Left lung (tissue), 10 donors: ENCODE results near the gene TCFL5. TPM values are rescaled to one million over a fixed set of nuclear protein-coding genes. Genes with fewer than 3 reads are reported as not detected.
A peak's percentile ranks its signal among the peaks of the same experiment; 100 is the strongest.

ENCODE experiments used
- ATAC-seq: fragments of 200-7000 bp; cut with Tn5 transposase; one replicate; pipeline ENCODE4 v1.9.1; 2020; ENCODE audit warnings: moderate library complexity
- DNase-seq, 4 donors: peaks; one replicate each; pipeline ENCODE4 v3.0.0-alpha.2; 2013 to 2020
- H3K27ac ChIP-seq, 2 donors: fragments of 200-600 bp; sonication (generic) in 1 of 2; one replicate each; pipeline versions ENCODE4 v1.5.0 to v1.8.0; 2020 to 2021
- H3K27me3 ChIP-seq, 2 donors: fragments of 200-600 bp; sonication (generic) in 1 of 2; one replicate each; pipeline versions ENCODE4 v1.5.0 to v1.8.0; 2020 to 2021
- H3K36me3 ChIP-seq, 2 donors: fragments of 200-600 bp; sonication (generic) in 1 of 2; one replicate each; pipeline versions ENCODE4 v1.5.0 to v1.8.0; 2020 to 2021
- H3K4me1 ChIP-seq, 2 donors: fragments of 200-600 bp; one replicate each; pipeline ENCODE4 v1.8.0; 2021
- H3K4me3 ChIP-seq, 2 donors: fragments of 200-600 bp; sonication (generic) in 1 of 2; one replicate each; pipeline versions ENCODE4 v1.5.0 to v1.8.0; 2020 to 2021; ENCODE audit warnings: mild to moderate bottlenecking in 1 of 2
- H3K9me3 ChIP-seq, 2 donors: fragments of 200-600 bp; sonication (generic) in 1 of 2; one replicate each; pipeline versions ENCODE4 v1.5.0 to v1.8.0; 2020 to 2021
- intact Hi-C, 2 donors: fragments of 100-400 bp; cut with DNase I; formaldehyde crosslinking; loops; one replicate each; pipeline versions ENCODE4 v1.11.2 to v1.14.2; 2022
- polyA plus RNA-seq, 6 donors: library from polyadenylated mRNA; unstranded; fragments of 120-200 nt; gene quantifications; one replicate each; pipeline ENCODE4 v1.2.1, GENCODE V29; 2013; ENCODE audit not compliant: insufficient read length in 6 of 6
- total RNA-seq, 2 donors: library from RNA; stranded (reverse); fragmentation: NEBNext Ultra II Directional; extraction: Animal tissue kit (Norgen Biotek cat#: 25700); gene quantifications; one replicate each; pipeline ENCODE4 v1.2.1, GENCODE V29; 2021
- TF ChIP-seq, protein P1 (sequence below), 2 donors: fragments of 200-600 bp; sonication (generic) in 1 of 2; IDR thresholded peaks; one replicate each; pipeline versions ENCODE4 v1.5.0 to v1.8.0; 2021; ENCODE audit warnings: antibody characterized with exemption in 2 of 2
- donor health status: DM: no; HTN: yes; CAD: no.
- donor health status: DM: no; HTN: no; CAD: no.

The TCFL5 gene
- total and polyA plus RNA-seq, 8 donors: 7.4 to 13.7 (median 10.9) TPM

GRCh38 chr20:62876902-62877816, 15.5 kb upstream of the TCFL5 start:
- Histone ChIP-seq H3K9me3 (no peaks in the 10 kb centered on the region), H3K27ac (peak overlapping the region in 1 of 2 donors; percentile 48), H3K27me3 (no peaks in the 10 kb centered on the region), H3K4me1 (peaks cover 8 to 10% of the 10 kb centered on the region in 2 donors), H3K36me3 (peaks cover 0 to 38% of the 10 kb centered on the region in 2 donors), H3K4me3 (no peak overlapping the region)
- intact Hi-C loops: no loop called here
- peak in 3 of 4 donors; percentile 57 to 86 (median 66) for DNase-seq
- ATAC-seq: peak; percentile 59
- TF ChIP-seq, protein P1, sequence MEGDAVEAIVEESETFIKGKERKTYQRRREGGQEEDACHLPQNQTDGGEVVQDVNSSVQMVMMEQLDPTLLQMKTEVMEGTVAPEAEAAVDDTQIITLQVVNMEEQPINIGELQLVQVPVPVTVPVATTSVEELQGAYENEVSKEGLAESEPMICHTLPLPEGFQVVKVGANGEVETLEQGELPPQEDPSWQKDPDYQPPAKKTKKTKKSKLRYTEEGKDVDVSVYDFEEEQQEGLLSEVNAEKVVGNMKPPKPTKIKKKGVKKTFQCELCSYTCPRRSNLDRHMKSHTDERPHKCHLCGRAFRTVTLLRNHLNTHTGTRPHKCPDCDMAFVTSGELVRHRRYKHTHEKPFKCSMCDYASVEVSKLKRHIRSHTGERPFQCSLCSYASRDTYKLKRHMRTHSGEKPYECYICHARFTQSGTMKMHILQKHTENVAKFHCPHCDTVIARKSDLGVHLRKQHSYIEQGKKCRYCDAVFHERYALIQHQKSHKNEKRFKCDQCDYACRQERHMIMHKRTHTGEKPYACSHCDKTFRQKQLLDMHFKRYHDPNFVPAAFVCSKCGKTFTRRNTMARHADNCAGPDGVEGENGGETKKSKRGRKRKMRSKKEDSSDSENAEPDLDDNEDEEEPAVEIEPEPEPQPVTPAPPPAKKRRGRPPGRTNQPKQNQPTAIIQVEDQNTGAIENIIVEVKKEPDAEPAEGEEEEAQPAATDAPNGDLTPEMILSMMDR (IDR thresholded peaks at IDR 0.05): no peak

DNA sequence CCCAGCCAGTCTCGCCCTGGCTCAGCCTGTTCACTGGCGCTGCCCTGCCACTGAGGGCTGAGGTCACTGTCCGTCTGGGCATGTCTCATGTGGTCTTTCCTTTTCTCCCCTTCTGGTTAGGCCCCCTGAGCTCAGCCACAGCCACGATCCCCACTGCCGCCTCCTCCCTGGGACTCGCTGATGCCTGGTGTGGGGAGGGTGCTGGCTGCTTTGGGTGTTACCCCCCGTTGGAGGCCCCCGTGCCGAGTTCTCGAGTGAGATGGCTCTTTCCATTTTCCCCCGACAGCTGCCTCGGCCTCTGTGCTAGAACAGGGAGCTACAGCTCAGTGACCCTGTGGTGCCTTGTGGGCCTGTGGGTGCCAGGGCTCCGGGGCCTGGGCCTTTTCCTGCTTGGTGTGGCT, 14.9 kb upstream of the TCFL5 start:
- Histone ChIP-seq H3K9me3 (no peaks in the 10 kb centered on the region), H3K4me1 (peaks cover 8 to 10% of the 10 kb centered on the region in 2 donors), H3K27ac (peak overlapping the region in 1 of 2 donors; percentile 48), H3K27me3 (peaks cover 0 to 4% of the 10 kb centered on the region in 2 donors), H3K36me3 (peaks cover 0 to 31% of the 10 kb centered on the region in 2 donors), H3K4me3 (no peak overlapping the region)
- no peak for DNase-seq
- TF ChIP-seq, protein P1 (IDR thresholded peaks at IDR 0.05): no peak
- intact Hi-C loops: no loop called here
- ATAC-seq: no peak

- no peak overlapping the region for H3K4me3 ChIP-seq
- DNase-seq: peak in 3 of 4 donors; percentile 61 to 85 (median 70)
- H3K27ac ChIP-seq: peak overlapping the region; percentile 67 to 78
- peaks cover 0 to 9% of the 10 kb centered on the region in 2 donors for H3K27me3 ChIP-seq
- H3K4me1 ChIP-seq: peaks cover 8 to 10% of the 10 kb centered on the region in 2 donors
- TF ChIP-seq, protein P1 (IDR thresholded peaks at IDR 0.05): peak in 1 of 2 donors; percentile 22
- intact Hi-C loops: no loop called here
- peak; percentile 75 for ATAC-seq
- peaks cover 0 to 23% of the 10 kb centered on the region in 2 donors for H3K36me3 ChIP-seq
- no peaks in the 10 kb centered on the region for H3K9me3 ChIP-seq
Measured at GRCh38 chr20:62875419-62876361, 14.1 kb upstream of the TCFL5 start.

DNA sequence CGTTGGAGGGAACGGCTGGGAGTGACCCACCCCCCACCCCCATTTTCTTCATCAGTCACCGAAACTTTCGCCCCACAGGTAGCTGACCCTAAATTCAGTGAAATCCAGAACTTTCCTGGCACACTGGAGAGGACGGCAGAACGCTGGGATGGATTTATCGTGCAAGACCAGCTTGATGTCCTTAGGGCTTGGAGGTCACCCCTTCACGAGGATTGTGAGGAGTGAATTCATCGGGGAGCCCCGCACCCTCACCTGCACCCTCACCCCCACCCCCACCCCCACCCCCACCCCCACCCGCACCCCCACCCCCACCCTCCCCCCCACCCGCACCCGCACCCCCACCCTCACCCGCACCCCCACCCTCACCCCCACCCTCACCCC, 13.3 kb upstream of the TCFL5 start:
- H3K9me3 ChIP-seq: no peaks in the 10 kb centered on the region
- peaks cover 0 to 16% of the 10 kb centered on the region in 2 donors for H3K36me3 ChIP-seq
- DNase-seq: no peak

More for the DNA sequence above, 13.3 kb upstream of the TCFL5 start:
- TF ChIP-seq, protein P1 (IDR thresholded peaks at IDR 0.05): no peak
- Histone ChIP-seq H3K27me3 (peaks cover 0 to 9% of the 10 kb centered on the region in 2 donors), H3K4me1 (peaks cover 8 to 10% of the 10 kb centered on the region in 2 donors), H3K27ac (no peak overlapping the region), H3K4me3 (no peak overlapping the region)
- intact Hi-C loops: no loop called here
- no peak for ATAC-seq
